CD4-positive, alpha-beta T cell treated with Interleukin-6 for 4 hours (primary cell): ENCODE measurements around the gene SEH1L.
"Not testable (repeated sequence)": the region's sequence is repeated elsewhere in the genome, so short reads cannot be mapped to it uniquely, and the experiment has no call there.

ENCODE experiments used
- DNase-seq: peaks from one replicate; pipeline ENCODE4 v3.0.0-alpha.2; 2020; ENCODE audit warnings: mixed read lengths

The SEH1L gene

DNA sequence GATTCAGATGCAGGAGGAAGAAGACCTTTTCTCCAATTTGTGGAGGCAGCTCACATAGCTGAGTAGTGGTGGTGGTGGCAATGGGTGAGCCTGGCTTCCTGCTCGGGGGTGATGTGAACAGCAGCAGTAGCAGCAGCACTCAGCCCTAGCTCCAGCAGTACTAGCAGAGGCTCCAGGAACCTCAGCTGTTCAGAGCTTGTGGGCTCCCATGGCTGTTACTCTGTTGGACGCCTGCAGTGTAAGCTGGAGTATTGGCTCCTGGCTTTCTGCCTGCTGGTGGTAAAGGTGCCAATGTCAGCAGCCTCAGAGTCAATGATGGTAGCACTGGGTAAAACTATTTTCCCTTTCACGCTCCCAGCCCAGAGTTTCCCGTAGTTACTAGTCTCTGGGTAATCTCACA is 3.1 kb upstream of the SEH1L start:
- no peak for DNase-seq

DNA sequence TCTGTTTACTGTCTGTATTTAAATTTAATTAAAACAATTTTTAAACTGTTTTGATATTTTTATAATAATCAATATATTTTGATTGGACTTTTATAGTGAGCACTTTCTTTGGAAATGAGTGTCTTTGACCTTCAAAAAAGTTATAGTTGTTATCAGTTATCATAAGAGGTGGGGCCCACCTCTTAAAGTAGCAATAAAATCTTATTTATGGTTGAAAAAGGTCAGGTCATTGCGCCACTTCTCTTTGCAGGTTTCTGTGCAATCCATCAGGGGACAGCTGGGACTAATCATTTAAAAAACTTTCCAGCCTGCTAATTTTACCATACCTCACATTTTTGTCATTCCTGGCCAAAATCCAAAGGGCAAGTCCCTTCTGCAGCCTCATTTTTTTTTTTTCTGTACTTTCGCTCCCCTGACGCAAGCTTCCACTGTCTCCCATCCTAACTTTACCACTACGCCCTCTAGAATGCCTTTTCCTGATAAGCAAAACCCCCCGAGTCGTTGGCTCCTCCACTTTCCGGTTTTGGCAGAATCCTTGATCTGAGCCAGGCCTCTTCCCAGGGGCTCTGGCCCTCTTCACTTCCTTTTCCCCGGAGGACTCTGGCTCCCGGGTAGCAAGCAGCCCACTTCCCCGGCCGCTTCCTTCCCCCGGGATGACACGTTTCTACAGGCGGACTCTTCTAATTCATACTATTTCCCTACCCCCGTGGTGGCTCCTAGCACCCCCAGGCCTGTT is 1.1 kb upstream of the SEH1L start:
- no peak for DNase-seq

DNA sequence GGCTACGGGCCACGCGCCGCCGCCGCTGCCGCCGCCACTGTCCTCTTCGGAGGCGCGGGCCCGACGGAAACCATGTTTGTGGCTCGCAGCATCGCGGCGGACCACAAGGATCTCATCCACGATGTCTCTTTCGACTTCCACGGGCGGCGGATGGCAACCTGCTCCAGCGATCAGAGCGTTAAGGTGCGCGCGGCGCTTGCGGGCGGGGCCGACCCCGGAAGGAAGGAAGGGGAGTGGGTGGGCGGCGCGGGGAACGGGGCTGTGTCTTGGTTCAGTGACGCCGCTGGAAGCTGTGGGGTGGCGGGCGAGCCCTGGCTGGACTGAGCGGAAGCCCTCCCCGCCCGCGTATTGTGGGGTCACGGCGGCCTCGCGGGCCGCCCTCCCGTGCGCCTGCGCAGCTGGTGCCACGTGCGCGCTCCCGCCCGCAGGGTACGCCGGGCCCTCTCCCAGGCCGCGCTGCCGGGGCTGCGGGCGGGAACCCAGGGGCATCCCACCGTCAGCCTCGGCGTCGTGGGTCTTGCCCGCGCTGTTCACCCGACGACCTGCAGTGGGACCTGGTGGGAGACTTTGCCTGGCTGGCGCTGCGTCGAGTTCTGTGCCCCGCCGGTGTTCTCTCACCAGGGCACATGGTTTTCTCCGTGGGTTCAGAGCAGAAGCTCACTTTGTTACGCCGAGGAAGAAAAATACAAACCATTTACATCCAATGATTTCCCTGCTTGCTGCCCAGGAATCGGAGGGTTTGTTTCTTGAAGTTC is 416 bp downstream of the SEH1L start:
- peak; percentile 99 for DNase-seq

DNA sequence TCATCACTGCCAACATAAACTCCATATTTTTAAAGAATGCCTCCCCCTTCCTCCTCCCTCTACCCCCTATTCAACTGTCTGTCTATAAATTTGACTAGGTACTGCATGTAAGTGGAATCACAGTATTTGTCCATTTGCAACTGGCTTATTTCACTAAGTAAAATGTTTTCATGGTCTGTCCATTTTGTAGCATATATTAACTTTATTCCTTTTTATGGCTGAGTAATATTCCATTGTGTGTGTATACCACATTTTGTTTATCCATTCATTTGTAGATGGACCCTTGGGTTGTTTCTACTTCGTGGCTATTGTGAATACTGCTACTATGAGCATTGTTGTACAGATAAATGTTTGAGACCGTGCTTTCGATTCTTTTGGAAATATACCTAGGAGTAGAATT is 10.7 kb downstream of the SEH1L start:
- DNase-seq, result no peak

DNA sequence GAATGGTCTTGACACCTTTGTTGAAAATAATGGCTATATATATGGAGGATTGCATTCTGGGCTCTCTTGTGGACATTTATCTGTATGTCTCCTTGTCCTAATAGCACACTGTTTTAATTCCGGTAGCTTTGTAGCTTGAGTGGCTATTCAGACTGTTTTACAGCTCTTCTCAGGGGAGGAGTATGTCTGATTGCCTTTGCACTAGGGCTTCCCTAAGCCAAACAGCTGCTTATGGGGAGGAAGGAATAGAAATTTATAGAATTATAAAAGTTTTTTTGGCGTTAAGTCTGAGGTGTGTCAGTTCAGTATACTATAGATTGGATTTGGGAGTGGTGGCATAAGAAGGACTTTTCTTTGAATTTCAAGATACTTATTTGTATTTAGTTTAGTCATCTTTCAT is 12.6 kb downstream of the SEH1L start:
- DNase-seq, result no peak

DNA sequence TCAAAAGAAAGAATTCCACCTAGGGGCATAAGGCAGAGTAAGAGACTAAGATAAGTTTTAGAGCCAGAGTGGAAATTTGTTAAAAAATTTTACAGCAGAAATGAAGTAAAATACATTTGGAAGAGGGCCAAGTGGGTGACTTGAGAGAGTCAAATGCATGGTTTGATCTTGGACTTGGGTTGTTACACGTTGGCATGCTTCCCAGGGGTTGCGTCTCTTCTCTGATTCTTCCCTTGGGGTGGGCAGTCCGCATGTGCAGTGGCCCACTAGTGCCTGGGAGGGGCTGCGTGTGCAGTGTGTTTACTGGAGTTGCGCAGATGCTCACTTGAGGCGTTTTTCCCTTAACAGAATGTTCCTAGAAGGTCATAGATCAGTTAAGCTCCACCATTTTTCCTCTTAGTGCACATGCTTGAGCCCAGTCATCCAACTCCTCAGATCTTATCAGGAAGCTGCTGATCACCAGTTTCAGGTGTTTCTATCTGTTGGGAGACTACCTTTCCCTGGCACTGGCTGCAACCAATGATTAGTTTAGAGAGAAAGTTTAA is 13.1 kb downstream of the SEH1L start:
- DNase-seq, result no peak

DNA sequence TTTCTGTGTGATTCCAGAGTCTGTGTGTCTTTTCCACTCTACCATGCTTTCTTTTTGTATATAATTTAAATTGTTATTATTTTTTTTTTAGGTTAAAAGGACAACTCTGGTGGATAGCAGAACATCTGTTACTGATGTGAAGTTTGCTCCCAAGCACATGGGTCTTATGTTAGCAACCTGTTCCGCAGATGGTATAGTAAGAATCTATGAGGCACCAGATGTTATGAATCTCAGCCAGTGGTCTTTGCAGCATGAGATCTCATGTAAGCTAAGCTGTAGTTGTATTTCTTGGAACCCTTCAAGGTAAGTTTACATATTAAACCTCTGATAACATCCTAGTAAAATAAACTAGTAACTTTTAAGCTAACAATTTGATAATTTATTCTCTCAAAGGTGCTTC is 15.3 kb downstream of the SEH1L start:
- no peak for DNase-seq

DNA sequence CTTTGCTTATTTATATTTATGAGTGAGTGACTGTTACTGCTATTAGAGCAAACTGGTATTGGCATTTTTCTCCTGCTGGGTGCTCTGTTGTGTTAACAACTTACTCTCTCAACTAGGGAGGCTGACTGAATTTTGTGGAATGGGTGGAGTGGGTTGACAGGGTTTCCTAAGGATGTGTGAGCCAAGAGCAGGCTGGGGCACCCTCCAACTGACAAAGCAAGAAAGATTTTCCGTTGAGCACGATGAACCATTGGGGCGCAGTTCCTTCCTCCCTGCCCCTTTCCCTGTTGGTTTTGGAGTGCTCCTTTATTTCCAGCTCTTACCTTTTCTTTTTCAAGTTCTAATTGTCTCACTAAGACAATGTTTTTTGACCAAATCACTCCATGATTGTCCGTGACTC is 20.3 kb downstream of the SEH1L start:
- no peak for DNase-seq

DNA sequence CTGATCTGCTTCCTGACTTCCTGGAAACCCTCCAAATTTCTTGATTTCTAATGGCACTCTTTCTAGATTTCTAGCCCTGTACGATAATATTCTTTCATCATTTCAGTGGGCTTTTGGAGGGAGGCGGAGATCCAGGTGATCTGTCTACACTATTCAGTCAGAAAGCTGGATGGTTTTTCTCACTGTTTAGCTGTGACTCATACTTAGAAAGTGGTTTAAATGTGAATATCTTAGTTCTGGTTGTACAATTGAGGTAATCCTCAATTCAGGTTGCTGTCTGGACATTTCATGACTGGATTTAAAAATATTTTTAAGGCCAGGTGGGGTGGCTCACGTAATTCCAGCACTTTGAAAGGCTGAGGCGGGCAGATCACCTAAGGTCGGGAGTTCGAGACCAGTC is 20.8 kb downstream of the SEH1L start:
- DNase-seq, result no peak

DNA sequence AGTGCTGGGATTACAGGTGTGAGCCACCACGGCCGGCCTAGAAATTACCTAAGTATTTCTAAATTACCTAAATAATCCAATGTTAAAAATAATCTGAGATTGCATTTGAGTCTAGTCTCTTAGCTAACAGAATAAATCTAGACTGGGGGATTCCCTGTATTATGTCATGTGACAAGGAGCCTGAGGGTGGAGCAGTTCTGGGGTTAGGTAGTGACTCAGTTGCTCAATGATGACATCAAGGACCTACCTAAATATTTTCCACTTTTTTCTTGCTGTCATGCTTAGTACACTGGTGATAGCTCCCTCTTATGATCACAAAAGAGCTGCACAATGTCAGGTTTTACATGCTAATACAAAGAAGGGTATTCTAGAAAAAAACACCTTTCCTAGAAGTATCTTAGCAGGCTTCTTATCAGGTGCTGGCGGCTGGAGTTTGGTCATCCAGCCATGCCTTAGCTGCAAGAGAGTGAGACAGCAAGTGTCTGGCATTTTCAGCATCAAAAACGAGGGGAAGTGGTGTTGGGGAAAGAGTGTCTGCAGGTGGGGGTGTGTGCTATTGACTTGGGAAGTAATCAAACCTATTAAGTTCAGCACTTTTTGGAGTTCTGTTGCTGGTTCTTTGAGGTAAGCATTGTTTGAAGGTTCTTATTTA is 25.9 kb downstream of the SEH1L start:
- DNase-seq, result no peak

DNA sequence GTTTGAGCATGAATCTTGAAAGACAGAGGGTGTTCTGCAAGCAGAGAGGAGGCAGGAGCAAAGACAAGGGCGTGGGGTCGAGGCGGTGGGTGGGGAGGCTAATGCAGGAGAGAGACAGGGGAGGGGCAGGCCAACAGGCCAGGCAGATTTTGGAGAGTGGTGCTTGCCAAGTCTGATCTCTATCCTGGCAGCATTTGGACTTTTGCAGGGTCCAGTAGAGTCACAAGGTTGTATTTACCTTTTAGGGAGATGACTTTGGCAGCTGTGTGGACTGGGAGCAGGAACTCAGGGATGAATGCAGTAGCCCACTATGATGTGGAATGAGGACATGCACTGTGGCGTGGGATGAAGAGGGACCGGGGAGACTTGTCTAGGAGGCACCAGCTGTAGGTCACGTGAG is 27.7 kb downstream of the SEH1L start:
- DNase-seq, result no peak

DNA sequence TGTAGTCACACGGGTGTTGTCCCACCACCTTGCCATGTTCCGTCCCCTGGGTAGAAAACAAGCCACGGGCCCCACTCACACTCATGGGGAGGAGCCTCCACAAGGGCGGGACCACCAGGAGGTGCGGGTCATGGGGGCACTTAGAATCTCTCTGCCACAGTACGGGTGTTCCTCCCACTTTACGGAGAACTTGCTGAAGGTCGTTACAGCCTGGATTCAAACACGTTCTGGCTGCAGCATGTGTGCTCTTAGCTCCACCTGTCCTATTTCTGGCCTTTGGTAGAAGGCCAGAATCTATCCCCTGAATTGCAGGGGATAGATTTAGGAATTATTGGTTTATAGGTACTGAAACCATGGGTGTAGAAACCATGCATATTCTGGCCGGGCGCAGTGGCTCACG is 28.5 kb downstream of the SEH1L start:
- no peak for DNase-seq

DNA sequence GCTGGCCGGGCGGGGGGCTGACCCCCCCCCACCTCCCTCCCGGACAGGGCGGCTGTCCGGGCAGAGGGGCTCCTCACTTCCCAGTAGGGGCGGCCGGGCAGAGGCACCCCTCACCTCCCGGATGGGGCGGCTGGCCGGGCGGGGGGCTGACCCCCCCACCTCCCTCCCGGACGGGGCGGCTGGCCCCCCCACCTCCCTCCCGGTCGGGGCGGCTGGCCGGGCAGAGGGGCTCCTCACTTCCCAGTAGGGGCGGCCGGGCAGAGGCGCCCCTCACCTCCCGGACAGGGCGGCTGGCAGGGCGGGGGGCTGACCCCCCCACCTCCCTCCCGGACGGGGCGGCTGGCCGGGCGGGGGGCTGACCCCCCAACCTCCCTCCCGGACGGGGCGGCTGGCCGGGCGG is 32.3 kb downstream of the SEH1L start:
- not testable (repeated sequence) for DNase-seq

DNA sequence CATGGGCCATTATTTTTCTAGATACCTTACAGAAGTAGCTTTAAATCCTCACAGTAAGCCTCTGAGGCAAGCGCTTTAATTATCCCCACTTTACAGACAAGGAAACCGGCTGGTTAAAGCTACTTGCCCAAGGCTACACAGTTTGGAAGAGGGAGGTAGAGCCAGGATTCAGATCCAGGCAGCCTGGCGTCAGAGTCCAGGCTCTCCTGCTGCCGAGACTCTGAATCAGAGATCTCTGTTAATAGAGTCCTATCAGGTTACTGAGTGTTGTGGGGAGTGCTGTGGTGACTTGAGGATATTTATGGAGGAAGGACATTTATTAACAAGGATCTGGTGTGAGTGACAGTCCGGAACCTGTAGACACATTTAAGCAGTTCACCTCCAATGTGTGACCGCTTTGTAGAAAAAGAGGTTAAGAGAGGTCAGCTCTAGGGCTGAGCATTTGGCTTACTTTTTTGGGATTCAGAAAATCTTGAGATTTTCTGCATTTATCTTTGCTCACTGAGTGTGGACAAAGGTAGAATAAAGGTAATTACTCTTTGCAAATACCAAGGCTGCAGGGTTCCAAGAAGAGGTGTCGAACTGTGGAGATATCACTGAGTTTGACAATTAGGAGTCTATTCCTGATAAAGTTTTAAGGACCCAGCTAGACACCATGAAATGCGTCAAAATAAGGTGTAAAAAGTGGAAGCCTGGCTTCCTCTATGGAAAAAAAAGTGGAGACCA is 41.7 kb downstream of the SEH1L start:
- DNase-seq, result no peak

DNA sequence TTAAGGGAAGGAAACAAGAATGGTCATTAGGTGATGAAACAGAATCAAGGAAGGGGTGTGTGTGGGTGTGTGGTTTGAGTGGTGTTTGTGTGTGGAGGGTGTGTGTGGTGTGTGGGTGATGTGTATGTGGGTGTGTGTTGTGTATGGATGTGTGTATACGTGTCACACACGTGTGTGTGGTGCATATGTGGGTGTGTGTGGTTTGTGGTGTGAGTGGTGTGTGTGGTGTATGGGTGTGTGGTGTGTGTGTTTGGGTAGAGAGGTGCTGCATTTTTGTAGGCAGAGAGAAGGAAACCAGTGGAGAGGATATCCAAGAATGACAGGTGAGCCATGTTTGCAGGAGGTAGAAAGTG is 42.3 kb downstream of the SEH1L start:
- no peak for DNase-seq

DNA sequence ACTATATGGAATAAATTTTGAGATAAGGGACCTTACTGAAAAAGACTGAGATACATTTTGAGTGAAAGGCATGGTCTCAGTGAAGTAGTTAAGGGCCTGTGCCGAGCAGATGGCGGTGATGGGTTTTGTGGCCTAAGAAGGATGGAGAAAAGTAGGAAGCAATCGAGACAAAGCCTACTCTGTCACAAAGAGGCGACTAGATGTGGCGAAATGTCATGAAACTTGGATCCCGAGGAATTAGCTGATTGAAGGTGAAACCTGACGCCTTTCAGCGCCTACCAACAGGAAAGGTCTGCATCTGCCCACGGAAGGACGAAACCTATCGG is 42.8 kb downstream of the SEH1L start:
- DNase-seq, result no peak

DNA sequence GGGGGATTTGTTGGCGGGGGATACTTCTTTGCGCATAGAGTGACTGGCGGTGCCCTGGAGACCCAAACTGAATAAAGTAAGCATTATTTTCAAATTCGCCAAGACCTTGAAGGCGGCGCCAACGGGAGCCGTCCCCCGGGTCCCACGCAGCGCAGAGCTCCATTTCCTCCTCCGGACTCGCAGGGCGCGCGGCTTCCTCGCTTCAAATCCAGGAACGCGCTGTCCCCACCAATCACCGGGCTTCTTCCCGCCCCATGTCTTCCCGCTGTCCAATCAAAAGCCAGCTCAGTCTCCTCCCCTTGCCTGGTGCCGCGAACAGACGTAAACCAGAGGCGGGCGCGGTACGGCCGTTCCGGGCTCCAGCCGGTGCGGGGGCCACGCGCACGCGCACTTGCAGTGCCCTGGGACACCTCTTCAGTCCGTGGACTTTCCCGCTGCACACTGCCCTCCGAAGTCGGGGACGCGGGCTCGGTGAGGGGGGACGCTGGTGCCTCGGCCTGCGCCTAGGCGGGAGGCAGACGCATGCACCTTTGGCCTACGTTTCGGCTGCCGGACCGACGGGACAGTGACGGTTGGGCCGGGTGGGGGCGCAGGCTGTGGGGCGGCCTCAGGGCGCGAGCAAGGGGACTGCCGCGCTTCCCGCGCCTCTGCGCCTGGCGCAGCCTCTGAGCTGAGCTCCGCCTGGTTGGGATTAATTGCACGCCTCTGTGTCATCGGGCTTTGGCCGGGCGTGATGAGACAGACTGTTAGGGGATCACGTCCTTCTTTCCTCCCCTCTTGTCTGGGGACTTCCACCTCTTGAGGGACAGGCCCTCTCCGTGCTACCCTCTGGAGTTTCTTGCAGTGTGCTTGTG is 43.4 kb downstream of the SEH1L start, which contains the start of gene CEP192:
Gene CEP192, plus strand, starts transcription at position 396 of the 854 bp plus-strand sequence. CDS start 8,063 bp downstream, outside the sequence.
- DNase-seq, result peak; percentile 97

DNA sequence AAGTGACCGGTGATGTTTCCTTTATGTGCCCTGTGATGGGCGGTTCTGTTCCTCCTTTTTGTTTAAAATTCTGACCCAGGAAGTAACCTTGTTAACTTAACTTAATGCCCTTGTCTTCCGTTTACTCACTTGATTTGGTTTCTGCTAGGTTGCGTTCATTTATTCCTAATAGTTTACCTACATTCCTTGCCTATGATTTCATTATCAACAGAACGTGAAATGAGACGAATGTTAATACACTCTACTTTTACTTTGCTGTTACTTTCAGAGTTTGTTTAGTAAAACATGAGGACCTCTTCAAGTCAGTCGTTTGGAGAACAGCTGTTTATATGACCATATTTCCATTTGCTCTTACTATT is 44.0 kb downstream of the SEH1L start:
- DNase-seq, result no peak

DNA sequence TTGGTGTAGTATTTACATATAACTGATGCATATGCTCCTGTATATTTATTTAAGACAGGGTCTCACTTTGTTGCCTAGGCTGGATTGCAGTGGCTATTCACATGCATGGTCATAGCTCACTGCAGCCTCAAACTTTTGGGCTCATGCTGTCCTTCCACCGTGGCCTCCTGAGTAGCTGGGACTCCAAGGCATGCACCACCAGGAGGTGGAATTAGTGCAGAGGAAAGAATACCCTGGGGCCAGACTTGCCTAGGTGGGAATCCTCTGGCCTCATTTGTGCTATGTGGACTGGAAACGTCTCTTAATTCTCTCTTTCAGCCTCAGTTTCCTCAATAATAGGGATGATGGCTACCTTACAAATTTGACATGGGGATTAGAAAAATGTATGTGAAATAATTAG is 45.6 kb downstream of the SEH1L start:
- no peak for DNase-seq

DNA sequence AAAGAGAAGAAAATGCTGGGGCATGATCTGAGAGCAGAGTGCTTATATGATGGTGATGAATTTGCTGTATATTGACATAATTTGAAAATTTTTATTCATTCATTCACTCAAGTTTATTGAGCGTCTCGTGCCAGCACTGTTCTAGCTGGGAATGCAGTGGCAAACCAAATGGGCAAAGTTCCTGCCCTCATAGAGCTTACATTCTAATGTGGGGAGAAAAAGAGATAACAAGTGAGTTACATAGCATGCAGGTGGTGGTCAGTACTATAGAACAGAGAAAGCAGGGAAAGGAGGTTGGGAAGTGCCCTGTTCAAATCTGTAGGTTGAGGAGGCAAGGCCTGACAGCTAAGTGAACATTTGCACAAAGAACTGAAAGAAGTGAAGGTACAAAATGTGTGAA is 47.6 kb downstream of the SEH1L start:
- no peak for DNase-seq

DNA sequence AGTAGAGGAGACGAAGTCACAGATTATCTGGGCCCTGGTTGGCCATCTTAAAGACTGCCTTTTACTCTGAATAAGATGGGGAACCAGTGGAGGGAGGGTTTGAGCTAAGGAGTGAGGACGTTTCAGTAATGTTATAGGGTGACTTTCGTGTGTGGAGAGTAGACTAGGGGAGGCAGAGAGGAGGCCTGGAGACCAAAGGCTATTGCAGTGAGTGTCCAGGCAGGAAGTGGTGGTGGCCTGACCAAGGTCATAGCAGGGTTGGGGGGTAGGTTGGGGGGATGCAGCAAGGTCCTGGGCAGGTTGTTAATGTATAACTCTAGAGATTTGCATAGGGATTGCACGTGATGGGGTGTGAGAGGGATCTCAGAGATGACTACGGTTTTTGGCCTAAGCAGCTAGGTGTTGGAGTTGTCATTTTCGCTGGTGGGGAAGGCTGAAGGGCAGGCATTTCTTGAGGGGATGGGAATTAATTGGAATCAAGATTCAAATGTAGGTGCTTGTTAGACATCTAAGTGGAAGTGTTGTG is 48.2 kb downstream of the SEH1L start:
- no peak for DNase-seq

DNA sequence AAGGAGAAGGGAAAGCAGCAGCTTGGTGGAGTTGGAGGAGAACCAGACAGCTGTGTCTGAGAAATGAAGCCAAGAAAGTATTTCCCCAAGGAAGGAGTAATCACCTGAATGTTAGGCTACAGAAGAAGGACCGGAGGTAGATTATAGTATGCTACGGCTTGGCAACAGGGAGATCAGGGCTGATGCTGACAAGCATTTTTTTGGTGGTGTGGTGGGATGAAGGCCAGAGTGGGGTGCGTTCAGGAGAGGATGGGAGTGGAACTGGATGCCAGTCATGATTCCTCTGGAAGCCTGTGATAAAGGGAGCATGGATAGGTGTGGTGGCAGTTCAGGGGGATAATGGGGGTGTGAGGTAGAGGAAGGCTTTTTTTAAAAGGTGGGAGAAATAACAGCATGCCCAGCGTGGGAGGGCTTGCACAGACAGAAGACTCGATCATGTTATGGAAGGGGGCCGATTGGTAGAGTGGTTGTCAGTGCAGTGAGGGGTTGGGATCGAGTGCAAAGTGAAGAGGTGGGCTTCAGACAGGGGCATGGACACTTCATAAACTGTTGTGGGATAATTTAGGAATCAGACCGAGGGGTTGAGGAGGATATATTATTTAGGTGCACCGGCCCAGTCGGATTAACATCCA is 49.0 kb downstream of the SEH1L start:
- no peak for DNase-seq
